Raji (cell line): Measurements from ENCODE around the gene MACO1.
A peak's percentile ranks its signal among the peaks of the same experiment; 100 is the strongest.
"Not testable (repeated sequence)": the region's sequence is repeated elsewhere in the genome, so short reads cannot be mapped to it uniquely, and the experiment has no call there.

Experiments used
- POLR2A ChIP-seq: IDR thresholded peaks from 2 replicates; pipeline ENCODE4 v1.6.1; 2011; ENCODE audit warnings: low read depth, low read length, control low read depth; ENCODE audit not compliant: insufficient read depth

MACO1 gene, protein sequence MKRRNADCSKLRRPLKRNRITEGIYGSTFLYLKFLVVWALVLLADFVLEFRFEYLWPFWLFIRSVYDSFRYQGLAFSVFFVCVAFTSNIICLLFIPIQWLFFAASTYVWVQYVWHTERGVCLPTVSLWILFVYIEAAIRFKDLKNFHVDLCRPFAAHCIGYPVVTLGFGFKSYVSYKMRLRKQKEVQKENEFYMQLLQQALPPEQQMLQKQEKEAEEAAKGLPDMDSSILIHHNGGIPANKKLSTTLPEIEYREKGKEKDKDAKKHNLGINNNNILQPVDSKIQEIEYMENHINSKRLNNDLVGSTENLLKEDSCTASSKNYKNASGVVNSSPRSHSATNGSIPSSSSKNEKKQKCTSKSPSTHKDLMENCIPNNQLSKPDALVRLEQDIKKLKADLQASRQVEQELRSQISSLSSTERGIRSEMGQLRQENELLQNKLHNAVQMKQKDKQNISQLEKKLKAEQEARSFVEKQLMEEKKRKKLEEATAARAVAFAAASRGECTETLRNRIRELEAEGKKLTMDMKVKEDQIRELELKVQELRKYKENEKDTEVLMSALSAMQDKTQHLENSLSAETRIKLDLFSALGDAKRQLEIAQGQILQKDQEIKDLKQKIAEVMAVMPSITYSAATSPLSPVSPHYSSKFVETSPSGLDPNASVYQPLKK

DNA sequence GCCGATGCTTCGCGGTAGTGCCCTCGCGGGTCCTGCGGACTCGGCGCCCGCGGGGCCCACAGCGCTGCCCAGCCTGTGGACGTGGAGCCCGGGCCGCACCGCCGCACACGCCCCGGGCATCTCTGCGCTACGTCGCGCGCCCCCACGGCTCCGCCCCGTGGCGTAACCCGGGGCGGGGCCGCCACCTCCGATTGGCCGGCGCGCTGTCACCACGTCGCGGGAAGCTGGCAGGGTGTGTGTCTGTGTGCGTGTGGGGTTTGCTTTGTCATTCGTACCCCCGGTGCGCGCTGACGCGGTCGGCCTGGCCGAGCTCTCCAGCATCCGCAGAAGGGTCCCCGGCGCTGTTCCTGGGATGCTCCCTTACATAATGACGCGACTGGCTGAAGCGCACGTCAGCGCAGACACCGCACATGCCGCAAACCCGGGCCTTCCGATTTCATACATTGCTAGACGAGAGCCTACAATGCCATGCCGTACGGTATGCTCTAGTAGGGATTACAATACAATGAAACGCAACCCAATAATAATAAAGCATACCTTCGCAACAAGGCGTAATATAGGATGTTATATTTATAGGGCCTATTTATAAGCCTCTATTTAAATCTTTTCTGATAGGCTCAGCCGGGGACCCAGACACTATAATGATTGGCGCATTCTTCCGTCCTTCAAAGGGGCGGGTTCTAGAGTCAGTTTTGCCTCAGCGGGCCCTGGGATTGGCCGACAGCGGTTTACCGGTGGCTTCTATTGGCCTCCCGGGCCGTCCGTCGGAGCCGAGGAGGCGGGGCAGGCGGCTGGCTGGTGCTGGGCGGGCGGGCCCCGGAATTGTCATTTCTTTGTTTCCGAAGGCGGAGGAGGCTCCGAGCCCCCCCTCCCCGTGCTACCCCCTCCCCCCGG lies at the start of gene MACO1:
Gene MACO1, plus strand, starts transcription at position 825 of the 894 bp plus-strand sequence. CDS start 202 bp downstream, outside the sequence.
- TF ChIP-seq POLR2A: peak; percentile 94

DNA sequence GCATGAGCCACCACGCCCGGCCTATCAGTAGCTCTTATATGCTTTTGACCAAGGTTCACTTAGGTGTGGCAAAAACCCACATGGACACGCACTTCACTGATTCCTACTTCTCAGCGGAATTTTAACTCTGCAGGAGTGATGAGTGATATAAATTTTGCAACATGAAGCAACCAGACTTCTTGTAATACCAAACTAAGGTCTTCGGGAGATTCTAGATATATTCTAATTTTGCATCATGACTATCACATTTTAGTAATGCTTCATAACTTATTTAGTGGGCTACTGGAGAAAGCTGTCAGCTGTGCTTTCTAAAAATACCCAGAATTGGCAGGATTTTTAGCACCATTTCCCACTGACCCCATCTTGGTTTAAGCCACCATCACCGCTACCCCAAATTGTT lies 37.9 kb upstream of the MACO1 start:
- TF ChIP-seq POLR2A: no peak

GRCh38 chr1:25420715-25421114 lies 10.0 kb upstream of the MACO1 start, which contains the start of gene RHCE:
RHCE (minus strand) TSS chr1:25420825; CDS start chr1:25420786, 39 bp downstream.
- TF ChIP-seq POLR2A: not testable (repeated sequence)

- no peak for TF ChIP-seq POLR2A
Measured at GRCh38 chr1:25425098-25426085, 5.3 kb upstream of the MACO1 start.

- TF ChIP-seq POLR2A: no peak
Measured at GRCh38 chr1:25427696-25428095, 3.0 kb upstream of the MACO1 start.

GRCh38 chr1:25428475-25429166 lies 2.1 kb upstream of the MACO1 start:
- no peak for TF ChIP-seq POLR2A

DNA sequence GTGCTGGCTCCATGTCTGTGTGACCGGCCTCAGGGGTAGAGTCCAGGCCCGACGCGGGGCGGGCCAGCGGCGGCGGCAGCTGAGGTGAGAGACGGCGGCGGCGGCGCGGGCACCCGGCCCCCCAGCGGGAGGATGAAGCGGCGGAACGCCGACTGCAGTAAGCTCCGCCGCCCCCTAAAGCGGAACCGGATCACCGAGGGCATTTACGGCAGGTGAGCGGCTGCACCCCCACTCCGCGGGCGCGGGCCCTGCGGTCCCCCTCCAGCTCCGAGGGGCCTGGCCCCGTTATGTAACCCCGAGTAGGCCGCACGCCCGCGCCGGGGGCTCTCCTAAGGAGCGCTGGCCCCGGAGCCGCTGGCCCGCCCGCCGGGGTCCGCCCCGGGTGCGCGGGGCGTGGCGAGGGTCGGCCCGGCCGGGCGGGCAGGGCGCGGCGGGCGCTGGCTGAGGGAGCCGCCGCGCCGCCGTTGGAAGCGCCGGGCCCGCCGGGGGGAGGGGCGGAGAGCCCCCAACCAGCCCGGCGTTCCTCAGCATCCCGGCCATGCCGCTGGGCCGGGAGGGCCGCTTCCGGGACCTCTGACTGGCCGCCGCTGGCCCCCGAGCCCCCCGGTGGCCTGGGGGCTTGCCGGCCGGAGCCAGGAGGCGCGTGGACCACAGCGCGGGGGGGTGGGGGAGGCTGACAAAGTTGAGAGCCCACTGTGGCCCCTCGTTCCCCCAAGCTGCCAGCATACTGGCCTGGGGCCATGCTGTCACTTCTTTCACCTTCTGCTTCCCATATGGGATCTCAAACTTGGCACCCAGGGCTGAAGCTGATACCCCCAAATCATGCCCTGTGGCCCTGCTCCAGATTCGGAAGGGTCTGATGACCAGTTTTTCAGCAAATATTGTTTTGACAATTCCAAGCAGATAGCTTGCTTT lies 527 bp downstream of the MACO1 start:
- 0 out of 2 replicates have a peak, but pooled peaks have one; percentile 9 for TF ChIP-seq POLR2A

DNA sequence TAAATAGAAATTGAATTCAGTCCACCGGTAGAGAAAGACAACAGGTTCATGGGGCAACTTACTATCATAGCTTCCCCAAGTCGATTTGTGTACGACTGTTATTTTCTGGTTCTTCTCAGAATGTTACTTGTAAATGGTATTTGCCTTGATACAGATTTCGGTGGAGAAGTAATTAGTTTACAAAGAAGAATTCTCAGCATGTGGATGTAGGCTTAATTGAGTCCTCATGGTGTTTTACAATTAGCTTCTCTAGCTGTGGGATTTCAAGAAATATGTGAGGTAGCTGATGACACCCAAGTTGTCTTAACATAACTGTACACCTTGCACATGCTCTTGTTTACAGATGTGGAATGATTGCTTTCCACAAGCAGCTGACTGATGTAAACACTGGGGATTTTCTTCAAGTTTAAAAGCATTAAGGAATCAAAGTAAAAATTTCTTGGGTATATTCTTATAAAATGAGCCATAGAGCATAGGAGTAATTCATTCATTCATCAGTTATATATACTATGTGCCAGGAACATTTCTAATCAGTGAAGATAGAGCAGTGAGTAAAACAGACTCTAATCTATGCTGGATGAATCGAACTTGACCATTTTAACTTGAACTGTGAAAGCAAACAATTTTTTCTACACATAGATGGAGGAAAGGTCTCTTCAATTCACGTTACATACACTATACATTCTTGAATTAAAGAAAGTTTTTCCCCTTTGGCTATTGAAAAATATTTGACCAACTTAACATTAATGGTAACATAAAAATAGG lies 1.4 kb downstream of the MACO1 start:
- no peak for TF ChIP-seq POLR2A

DNA sequence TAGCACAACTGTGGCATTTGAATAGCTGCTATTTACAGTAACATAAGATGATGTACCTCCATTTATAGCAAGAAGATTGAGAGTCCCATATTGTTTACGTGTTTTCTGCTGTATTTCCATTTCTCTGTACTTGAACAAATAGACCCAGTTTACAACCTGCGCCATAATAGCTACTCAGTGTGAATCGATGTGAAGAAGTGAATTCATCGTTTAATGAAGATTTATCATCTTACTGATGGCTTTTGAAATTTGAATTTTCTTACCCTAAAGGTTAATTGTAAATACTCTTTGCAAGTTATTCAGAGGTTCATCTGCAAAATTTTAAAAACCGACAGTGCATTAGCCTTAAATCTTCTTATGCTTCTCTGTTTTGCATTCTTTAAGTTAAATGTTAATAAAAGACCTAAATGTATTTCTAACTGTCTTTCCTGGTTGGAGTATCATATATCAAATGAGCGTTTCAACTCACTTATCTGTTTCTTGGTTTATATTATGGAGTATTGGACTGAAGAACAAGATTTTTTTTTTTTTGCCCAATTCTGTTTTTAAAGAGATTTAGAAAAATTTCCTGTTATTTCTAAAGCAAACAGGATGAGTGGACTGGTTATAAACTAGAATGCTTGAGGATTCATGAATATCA lies 2.2 kb downstream of the MACO1 start:
- no peak for TF ChIP-seq POLR2A

DNA sequence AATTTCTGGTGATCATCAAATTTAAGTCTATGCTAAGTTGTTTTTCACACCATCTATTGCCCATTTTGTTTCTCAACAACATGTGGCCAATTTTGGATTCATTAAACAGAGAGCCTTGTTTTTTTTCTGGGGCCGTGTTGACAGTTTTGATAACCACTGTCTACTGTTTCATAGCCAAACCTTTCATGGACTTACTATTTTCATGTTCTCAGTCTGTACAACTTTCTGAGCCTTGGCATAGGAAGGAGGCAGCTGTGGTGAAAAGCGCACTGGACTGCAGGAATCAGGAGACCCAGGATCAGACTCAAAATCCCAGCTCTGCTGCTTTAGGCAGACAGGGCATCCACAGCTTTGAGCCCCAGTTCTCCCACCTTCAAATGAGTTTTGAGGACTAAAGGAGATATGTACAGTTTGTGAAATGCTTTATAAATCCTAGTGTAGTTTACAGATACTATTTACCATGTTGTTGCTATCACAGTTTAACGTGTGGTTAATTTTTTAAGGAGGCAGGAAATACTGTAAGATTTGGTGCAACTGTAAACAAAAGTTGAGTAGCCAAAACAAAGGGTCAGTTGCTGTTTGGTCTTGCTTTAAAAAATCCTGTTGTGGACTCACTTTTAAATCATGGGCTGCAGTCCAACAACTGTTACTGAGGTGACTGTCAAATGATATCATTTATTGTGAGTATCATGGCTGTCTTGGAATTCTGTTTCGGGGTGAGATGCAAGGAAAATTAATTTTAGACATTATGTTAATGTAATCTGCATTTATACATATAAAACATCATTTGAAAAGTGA lies 2.9 kb downstream of the MACO1 start:
- TF ChIP-seq POLR2A: no peak

DNA sequence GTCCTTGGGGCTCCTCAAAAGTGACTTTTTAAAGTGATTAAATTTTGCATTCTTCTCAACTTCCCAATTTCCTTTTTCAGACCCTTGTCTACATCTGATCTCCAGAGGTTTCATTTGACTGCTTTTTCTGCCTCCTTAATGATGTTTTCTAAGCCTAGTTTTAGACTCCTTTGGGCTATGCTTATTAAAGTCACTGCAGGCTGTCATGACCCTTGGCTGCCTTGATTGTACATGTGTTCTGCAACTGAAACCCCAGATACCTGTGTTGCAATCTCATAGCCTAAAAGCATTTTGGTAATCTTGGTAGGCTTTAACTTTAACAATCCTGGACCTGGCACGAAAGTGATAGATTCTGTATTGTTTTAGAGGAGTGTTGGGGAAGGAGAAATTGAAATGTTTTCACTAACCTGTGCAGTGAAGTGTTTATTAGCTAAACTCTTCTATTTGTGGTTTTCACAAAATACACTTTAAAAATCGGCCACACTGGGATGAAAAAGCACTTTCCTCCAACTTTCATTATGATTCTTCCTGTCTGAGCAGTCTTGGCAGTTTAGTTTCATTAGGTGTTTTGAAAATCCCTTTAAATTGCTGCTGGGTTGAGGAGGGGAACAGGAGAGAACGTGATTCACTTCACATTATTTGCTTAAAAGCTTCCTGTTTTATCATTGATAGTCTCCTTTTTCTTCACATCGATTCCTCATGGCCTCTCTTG lies 4.9 kb downstream of the MACO1 start:
- TF ChIP-seq POLR2A: no peak
